GM12891 (cell line): Measurements from ENCODE around the gene SLC24A3.

ENCODE experiments used
- DNase-seq: peaks from one replicate; pipeline ENCODE4 v3.0.0; 2011; ENCODE audit warnings: low spot score; ENCODE audit not compliant: insufficient read length
- FAIRE-seq: peaks from 2 replicates; lab custom pipeline; 2011; peaks lifted over from hg19 to GRCh38; lab: Jason Lieb, UNC
- PAX5 ChIP-seq: IDR thresholded peaks from 2 replicates; pipeline ENCODE4 v1.6.1; 2011; ENCODE audit warnings: low read length, moderate library complexity, mild to moderate bottlenecking; ENCODE audit not compliant: insufficient read depth, severe bottlenecking
- POLR2A ChIP-seq: IDR thresholded peaks from 2 replicates; pipeline ENCODE4 v1.6.1; 2011; ENCODE audit warnings: low read depth, low read length, control low read depth
- POLR2AphosphoS5 ChIP-seq: IDR thresholded peaks from 2 replicates; pipeline ENCODE4 v1.6.1; 2011; ENCODE audit warnings: low read depth, low read length, control low read depth
- POU2F2 ChIP-seq: IDR thresholded peaks from 2 replicates; pipeline ENCODE4 v1.6.1; 2011; ENCODE audit warnings: low read depth, mild to moderate bottlenecking, control low read depth, low read length, moderate library complexity
- SPI1 ChIP-seq: IDR thresholded peaks from 2 replicates; pipeline ENCODE4 v1.6.1; 2011; ENCODE audit warnings: low read depth, low read length, control low read depth
- TAF1 ChIP-seq: IDR thresholded peaks from 2 replicates; pipeline ENCODE4 v1.6.1; 2011; ENCODE audit warnings: low read depth, low read length, control low read depth

The SLC24A3 gene

GRCh38 chr20:19411811-19412210 lies 199.4 kb downstream of the SLC24A3 start:
- no peak for FAIRE-seq
- no peak for DNase-seq
- TF ChIP-seq POLR2AphosphoS5 = no peak
- no peak for TF ChIP-seq POLR2A
- no peak for TF ChIP-seq PAX5
- TF ChIP-seq TAF1 = no peak
- TF ChIP-seq SPI1 = no peak
- TF ChIP-seq POU2F2 = no peak

GRCh38 chr20:19412254-19412653 lies 199.8 kb downstream of the SLC24A3 start:
- no peak for FAIRE-seq
- DNase-seq = no peak
- TF ChIP-seq POLR2AphosphoS5 (no peak), SPI1 (no peak), PAX5 (no peak), POLR2A (no peak), TAF1 (no peak), POU2F2 (no peak)

GRCh38 chr20:19414600-19414999 lies 202.2 kb downstream of the SLC24A3 start:
- TF ChIP-seq POU2F2 = no peak
- TF ChIP-seq TAF1 = no peak
- no peak for TF ChIP-seq POLR2A
- no peak for TF ChIP-seq POLR2AphosphoS5
- no peak for TF ChIP-seq SPI1
- TF ChIP-seq PAX5 = no peak
- DNase-seq (no peak), FAIRE-seq (no peak)

GRCh38 chr20:19415786-19416185 lies 203.3 kb downstream of the SLC24A3 start:
- TF ChIP-seq SPI1 = no peak
- TF ChIP-seq POLR2AphosphoS5 = no peak
- TF ChIP-seq POLR2A = no peak
- TF ChIP-seq POU2F2 = no peak
- TF ChIP-seq PAX5 = no peak
- no peak for TF ChIP-seq TAF1
- DNase-seq = no peak
- FAIRE-seq = no peak

DNA sequence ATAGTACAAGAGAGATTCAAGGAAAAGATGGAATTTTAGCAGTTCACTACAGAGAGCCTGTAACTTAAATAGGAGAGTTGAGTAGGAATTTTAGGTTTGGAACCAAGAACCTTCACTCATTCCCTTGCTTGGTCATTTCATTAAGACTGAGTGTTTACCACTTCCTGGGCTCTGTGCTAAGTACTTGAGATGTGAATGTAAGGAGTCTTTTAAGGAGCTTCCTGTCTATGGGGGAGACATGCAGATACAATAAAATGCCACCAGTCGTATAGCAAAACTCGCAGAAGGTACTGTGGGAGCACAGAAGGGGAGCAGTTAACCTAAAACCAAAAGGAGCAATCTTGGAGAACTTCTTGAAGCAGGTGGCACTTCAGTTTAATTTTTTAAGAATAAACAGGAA lies 204.2 kb downstream of the SLC24A3 start:
- DNase-seq = no peak
- no peak for FAIRE-seq
- no peak for TF ChIP-seq POLR2A
- TF ChIP-seq POLR2AphosphoS5 = no peak
- no peak for TF ChIP-seq TAF1
- no peak for TF ChIP-seq PAX5
- TF ChIP-seq POU2F2 = no peak

GRCh38 chr20:19419396-19419795 lies 207.0 kb downstream of the SLC24A3 start:
- DNase-seq (no peak), FAIRE-seq (no peak)
- no peak for TF ChIP-seq SPI1
- TF ChIP-seq TAF1 = no peak

GRCh38 chr20:19423097-19423899 lies 210.9 kb downstream of the SLC24A3 start:
- DNase-seq (no peak), FAIRE-seq (no peak)
- no peak for TF ChIP-seq SPI1
- no peak for TF ChIP-seq POLR2A
- no peak for TF ChIP-seq POU2F2
- TF ChIP-seq PAX5 = no peak
- no peak for TF ChIP-seq TAF1
- TF ChIP-seq POLR2AphosphoS5 = no peak

GRCh38 chr20:19423900-19424620 lies 211.6 kb downstream of the SLC24A3 start:
- DNase-seq = no peak
- FAIRE-seq = no peak
- TF ChIP-seq SPI1 (no peak), POLR2AphosphoS5 (no peak), POU2F2 (no peak), TAF1 (no peak), POLR2A (no peak), PAX5 (no peak)

GRCh38 chr20:19426356-19426755 lies 213.9 kb downstream of the SLC24A3 start:
- FAIRE-seq = no peak
- TF ChIP-seq PAX5 (no peak), POU2F2 (no peak), POLR2AphosphoS5 (no peak), TAF1 (no peak), SPI1 (no peak), POLR2A (no peak)
- no peak for DNase-seq

GRCh38 chr20:19427480-19427879 lies 215.0 kb downstream of the SLC24A3 start:
- FAIRE-seq (no peak), DNase-seq (no peak)
- TF ChIP-seq PAX5 = no peak
- no peak for TF ChIP-seq POLR2AphosphoS5

DNA sequence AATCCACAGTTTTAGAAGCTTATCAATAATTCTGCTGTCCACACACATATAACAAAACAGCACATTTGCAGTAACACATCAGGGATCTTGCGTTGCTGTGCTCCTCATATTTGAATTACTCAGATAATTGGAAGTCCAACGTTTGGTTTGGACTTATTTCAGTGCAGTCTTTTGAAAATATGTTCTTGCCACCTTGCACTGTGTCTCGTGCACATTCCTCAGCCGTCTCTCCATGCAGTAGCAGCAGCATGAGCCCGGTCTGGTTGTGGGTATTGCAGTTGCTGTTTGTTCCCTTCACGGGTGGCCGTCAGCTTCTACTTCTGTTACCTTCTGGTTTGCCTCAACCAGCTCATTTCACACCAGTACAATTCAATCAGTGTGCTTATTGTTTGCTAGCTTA lies 215.5 kb downstream of the SLC24A3 start:
- no peak for TF ChIP-seq TAF1
- TF ChIP-seq POLR2A = no peak
- no peak for TF ChIP-seq PAX5
- TF ChIP-seq POU2F2 = no peak
- TF ChIP-seq SPI1 = no peak
- TF ChIP-seq POLR2AphosphoS5 = no peak
- DNase-seq (no peak), FAIRE-seq (no peak)
